Measurements from ENCODE around the gene RNF39. TPM values are rescaled to one million over a fixed set of nuclear protein-coding genes. Genes with fewer than 3 reads are reported as not detected.

The RNF39 gene
- total and polyA plus RNA-seq, 2 of the 13 experiments (the other 11 are each of a cell fraction or from before 2014, with no cell fraction given): 0.13 to 1.8 TPM

DNA sequence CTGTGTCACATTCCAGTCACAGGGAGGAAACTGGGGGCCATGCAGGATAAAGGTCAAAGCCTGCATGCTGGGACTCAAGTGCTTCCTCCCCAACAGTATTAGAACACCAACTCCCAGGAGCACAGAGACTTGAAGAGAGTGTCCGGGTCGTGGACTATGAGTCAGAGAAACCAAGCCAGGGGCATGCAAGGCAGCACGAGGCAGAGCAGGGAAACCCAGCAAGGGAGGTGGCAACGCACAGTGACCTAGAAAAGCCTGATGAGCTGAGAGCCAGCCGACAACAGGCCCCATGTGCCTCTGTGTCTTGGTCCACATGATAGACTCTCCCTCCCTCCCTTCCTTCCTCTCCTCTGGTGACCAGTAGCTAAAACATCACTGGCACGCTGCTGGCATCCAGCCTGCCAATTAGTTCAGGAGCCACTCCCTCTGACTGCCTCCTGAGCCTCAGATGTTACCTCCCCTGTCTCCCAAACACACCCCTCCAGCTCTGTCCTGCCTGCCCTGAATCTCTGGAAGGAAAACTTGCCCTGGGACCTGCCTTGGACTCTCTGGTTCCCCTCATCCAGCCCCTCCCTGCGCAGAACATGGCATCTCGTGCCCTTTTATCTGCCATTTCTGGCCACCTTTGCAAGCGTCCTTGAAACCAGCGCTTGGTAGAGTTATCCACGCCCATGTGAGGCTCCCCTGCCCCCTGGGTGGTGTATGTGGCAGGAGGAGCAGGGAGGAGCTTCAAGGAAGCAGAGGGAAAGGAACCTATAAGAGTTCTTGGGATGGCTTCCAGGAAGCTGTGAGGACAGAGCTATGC, 16.2 kb upstream of the RNF39 start (continued):
- TF ChIP-seq TEF (CRISPR knock-in tag; IDR thresholded peaks at IDR 0.05) (no peak), ZNF776 (CRISPR knock-in tag; IDR thresholded peaks at IDR 0.05) (no peak), ZNF446 (CRISPR knock-in tag; IDR thresholded peaks at IDR 0.05) (no peak), SNRNP70 (IDR thresholded peaks at IDR 0.05; ENCODE audit: low read depth, low read length) (no peak), MAX (IDR thresholded peaks at IDR 0.05) (peak; percentile 66; the same call in 1 of the 2 replicates), FOXK1 (CRISPR knock-in tag; IDR thresholded peaks at IDR 0.05; ENCODE audit: borderline replicate concordance, low read depth) (no peak), DR1 (CRISPR knock-in tag; IDR thresholded peaks at IDR 0.05) (no peak), RELA (CRISPR knock-in tag; IDR thresholded peaks at IDR 0.05) (no peak), ZBTB10 (CRISPR knock-in tag; IDR thresholded peaks at IDR 0.05; ENCODE audit: borderline replicate concordance) (no peak), MEIS1 (CRISPR knock-in tag; IDR thresholded peaks at IDR 0.05; ENCODE audit: borderline replicate concordance) (peak; percentile 41; the same call in 1 of the 2 replicates), ELF3 (CRISPR knock-in tag; IDR thresholded peaks at IDR 0.05) (0 out of 2 replicates have a peak, but pooled peaks have one; percentile 32), PPARG (CRISPR knock-in tag; conservative IDR thresholded peaks at IDR 0.05) (peak; percentile 68), U2AF2 (IDR thresholded peaks at IDR 0.05; ENCODE audit: low read depth, low read length) (no peak), MTA1 (CRISPR knock-in tag; IDR thresholded peaks at IDR 0.05; ENCODE audit: borderline replicate concordance) (no peak), PATZ1 (CRISPR knock-in tag; IDR thresholded peaks at IDR 0.05) (0 out of 2 replicates have a peak, but pooled peaks have one; percentile 26), ZNF274 (CRISPR knock-in tag; IDR thresholded peaks at IDR 0.05) (0 out of 2 replicates have a peak, but pooled peaks have one; percentile 49), MEIS2 (CRISPR knock-in tag; IDR thresholded peaks at IDR 0.05) (no peak), ZNF713 (CRISPR knock-in tag; IDR thresholded peaks at IDR 0.05) (no peak)
- TF ChIP-seq, protein P1, sequence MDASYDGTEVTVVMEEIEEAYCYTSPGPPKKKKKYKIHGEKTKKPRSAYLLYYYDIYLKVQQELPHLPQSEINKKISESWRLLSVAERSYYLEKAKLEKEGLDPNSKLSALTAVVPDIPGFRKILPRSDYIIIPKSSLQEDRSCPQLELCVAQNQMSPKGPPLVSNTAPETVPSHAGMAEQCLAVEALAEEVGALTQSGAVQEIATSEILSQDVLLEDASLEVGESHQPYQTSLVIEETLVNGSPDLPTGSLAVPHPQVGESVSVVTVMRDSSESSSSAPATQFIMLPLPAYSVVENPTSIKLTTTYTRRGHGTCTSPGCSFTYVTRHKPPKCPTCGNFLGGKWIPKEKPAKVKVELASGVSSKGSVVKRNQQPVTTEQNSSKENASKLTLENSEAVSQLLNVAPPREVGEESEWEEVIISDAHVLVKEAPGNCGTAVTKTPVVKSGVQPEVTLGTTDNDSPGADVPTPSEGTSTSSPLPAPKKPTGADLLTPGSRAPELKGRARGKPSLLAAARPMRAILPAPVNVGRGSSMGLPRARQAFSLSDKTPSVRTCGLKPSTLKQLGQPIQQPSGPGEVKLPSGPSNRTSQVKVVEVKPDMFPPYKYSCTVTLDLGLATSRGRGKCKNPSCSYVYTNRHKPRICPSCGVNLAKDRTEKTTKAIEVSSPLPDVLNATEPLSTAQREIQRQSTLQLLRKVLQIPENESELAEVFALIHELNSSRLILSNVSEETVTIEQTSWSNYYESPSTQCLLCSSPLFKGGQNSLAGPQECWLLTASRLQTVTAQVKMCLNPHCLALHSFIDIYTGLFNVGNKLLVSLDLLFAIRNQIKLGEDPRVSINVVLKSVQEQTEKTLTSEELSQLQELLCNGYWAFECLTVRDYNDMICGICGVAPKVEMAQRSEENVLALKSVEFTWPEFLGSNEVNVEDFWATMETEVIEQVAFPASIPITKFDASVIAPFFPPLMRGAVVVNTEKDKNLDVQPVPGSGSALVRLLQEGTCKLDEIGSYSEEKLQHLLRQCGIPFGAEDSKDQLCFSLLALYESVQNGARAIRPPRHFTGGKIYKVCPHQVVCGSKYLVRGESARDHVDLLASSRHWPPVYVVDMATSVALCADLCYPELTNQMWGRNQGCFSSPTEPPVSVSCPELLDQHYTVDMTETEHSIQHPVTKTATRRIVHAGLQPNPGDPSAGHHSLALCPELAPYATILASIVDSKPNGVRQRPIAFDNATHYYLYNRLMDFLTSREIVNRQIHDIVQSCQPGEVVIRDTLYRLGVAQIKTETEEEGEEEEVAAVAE (CRISPR knock-in tag; IDR thresholded peaks at IDR 0.05; ENCODE audit: borderline replicate concordance): no peak

Measured in HepG2 (cell line).